T follicular helper cell (primary cell): ENCODE data around the gene COL13A1.

Experiments used
- DNase-seq: peaks from one replicate; pipeline ENCODE4 v3.0.0-alpha.2; 2020; ENCODE audit warnings: low read depth

COL13A1 gene

GRCh38 chr10:69791812-69792211 lies 9.9 kb upstream of the COL13A1 start:
- DNase-seq, result no peak

GRCh38 chr10:69792341-69792740 lies 9.4 kb upstream of the COL13A1 start:
- DNase-seq, result no peak

- DNase-seq, result no peak
These were observed 7.0 kb upstream of the COL13A1 start for GRCh38 chr10:69794673-69795072.

GRCh38 chr10:69795242-69795934 lies 6.3 kb upstream of the COL13A1 start:
- DNase-seq, result no peak

- DNase-seq, result no peak
These were observed 3.7 kb upstream of the COL13A1 start for GRCh38 chr10:69797959-69798358.

- no peak for DNase-seq
These were observed 1.6 kb upstream of the COL13A1 start for GRCh38 chr10:69800109-69800508.

DNA sequence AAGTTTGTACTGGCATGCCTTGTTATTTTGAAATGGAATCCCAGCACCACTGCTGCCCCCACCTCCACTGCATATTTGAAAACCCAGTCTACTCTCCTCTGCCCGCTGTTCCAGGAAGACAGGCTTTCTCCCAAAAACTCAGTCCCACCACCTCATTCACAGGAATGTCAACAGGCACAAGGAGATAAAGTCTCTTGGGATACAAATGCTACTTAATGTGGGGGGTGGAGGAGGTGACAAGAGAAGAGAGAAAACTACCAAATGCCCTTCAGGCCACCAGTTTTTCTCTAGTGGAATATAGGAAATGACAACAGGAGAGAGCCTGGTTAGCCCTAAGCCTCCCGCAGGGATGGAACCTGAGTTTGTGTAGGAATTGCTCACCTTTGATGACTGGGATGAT lies 1.0 kb upstream of the COL13A1 start:
- DNase-seq, result no peak

DNA sequence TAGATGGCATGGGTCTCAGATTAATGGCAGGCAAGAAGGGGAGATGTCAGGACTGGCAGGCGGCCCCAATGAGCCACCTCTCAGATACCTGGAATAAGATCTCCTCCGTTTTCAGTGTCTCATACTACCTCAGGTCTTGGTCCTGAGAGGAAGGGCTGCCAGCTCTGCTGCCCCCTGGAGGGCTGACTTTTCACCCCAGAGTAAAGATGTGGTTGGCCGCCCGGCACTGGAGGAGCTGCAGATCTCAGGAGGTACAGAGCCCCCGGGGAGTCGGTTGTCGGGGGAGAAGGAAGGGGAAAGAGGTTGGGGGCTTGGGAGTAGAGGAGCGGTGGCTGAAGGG lies 642 bp upstream of the COL13A1 start:
- no peak for DNase-seq

GRCh38 chr10:69802424-69803161 lies 887 bp downstream of the COL13A1 start:
- DNase-seq, result no peak

DNA sequence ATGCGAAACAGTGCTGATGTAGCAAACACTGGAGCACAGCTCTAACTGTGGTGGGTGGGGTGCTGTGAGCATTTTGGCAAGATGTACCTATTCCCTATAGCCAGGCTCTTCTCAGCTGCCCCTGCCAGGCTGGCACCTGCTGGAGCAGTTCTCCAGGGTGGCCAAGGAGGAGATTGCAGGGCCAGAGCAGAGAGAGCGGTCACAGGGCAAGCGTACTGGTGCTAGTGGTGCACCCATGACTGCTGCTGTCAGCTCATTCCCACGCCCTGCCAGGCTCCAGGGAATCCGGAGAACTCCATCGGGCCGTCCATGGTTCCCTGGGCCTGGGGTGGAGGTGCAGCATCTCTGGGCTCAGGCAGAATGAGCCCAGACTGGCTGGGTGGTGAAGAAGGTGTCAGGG lies 2.1 kb downstream of the COL13A1 start:
- no peak for DNase-seq

DNA sequence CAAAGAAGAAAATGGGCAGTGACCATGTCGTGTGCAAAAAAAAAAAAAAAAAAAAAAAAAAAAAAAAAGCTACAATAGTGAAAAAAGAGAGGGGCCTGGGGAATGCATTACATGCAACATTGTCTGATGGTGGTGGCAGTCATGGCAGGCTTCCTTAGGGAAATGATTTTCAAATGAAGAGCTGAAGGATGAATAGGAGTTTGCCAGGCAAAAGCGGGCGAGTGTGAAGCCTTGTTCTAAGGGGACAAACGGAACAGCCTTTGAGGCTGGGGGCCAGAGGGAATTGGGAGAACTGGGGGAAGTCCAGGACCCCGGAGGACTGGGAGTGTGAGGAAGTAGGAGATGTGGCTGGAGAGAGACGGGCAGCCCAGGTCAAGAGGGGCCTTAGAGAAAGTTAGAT lies 3.1 kb downstream of the COL13A1 start:
- DNase-seq, result no peak

DNA sequence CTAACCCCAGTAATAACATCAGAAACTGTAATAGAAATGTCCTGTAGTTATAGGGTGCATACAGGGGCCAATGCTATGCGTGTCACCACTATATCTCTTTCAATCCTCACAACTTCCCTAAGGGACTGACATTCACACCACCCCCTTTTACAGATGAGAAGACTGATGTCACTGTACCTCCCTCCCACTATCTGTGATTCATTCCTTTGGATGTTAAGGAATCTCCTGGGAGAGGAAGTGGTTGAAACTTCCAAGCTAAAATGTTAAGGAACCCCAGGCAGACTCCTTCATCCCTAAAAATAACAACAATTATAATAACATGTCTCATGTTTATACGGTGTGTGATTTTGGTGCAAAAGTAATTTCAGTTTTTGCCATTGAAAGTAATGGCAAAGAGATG lies 5.4 kb downstream of the COL13A1 start:
- no peak for DNase-seq

- DNase-seq, result no peak
These were observed 6.0 kb downstream of the COL13A1 start for GRCh38 chr10:69807696-69808095.

DNA sequence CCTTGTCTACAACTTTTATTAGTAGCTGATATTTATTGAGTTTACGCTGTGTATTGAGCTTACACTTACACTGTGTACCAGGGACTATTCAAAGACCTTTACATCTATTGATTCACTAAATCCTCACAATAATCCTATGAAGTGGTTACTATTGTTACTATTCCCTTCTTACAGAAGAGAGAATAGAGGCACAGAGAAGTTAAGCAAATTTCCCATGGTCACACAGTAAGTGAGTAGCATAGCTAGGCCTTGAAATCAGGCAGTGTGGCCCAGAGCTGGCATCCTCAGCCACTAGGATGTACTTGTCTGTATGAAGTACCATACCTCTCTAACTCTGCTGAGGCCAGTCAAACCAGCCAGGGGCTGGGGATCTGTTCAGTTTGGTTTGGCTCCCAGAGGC lies 7.6 kb downstream of the COL13A1 start:
- no peak for DNase-seq

DNA sequence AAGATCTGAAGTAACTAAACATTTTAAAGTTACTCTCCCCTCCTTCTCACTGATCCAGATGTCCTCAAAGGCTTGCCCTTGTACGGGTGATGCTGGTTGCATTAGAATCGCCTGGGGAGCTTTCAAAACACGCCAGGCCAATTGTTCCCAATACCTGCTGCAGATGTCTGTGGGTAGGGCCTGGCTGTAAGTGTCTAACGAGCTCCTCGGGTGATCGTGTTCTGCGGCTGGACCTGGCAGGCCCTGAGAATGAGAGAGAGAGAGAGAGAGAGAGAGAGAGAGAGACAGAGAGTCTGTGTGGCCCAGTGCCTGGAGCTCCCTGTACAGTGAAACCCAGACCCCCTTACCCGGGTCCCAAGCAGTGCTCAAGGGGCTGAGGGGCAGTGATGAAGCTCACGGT lies 8.4 kb downstream of the COL13A1 start:
- DNase-seq, result no peak

DNA sequence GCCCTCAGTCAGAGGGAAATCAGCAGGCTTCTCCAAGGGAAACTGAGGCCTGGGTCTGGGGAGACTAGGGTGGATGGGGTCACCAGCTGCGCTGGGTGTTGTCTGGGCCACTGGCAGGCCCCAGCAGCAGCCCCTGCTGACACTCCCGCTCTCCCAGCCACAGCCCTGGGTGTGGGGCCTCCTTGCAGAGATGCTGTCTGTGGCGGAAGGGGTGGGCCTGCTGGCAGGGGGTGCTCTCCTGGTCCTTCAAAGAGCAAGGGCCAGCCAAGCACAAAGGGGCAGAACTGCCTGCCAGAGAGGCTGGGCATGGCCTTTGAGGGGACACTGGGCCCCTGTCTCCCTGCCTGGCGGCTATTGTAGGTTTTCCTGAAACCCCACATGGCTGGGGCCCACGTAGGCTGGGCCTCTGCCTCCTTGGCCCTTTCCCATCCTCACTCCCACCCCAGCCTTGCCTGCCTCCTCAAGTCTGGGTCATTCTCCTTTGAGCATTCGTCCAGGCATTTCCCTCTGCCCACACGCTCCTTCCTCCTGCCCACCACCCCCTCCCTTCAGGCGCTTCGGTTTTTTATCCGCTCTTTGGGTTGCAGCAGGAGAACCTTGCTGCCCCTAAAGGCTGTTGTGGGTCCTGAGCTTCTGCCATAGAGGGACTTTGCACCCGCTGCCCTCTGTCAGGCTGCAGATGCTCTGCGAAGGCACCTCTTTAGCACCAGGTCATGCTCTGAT lies 9.1 kb downstream of the COL13A1 start:
- no peak for DNase-seq

GRCh38 chr10:69813632-69814031 lies 11.9 kb downstream of the COL13A1 start:
- DNase-seq, result no peak

DNA sequence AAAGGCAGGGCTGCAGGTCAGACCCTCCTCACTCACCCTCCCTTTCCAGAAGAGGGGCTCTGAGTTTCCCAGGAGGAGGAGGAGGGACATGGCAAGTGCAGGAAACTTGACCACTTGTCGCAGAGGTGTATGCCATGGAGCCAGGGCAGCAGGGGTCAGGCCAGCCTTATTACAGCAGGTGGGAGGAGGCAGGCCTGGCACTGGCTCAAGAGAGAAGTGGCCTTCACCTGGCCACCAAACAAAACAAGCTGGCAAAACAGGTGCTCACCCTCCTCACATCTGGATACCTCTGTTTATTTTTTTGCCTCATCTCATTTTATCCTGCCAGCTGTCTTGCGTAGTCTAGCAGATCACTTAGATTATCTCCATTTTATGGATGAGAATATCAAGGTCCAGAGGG lies 12.5 kb downstream of the COL13A1 start:
- DNase-seq, result no peak

GRCh38 chr10:69815104-69815503 lies 13.4 kb downstream of the COL13A1 start:
- no peak for DNase-seq

- DNase-seq, result no peak
These were observed 14.8 kb downstream of the COL13A1 start for GRCh38 chr10:69816521-69816920.

- DNase-seq, result no peak
These were observed 15.4 kb downstream of the COL13A1 start for GRCh38 chr10:69817078-69817581.

- DNase-seq, result no peak
These were observed 17.1 kb downstream of the COL13A1 start for GRCh38 chr10:69818676-69819239.
